HepG2 (cell line): ENCODE results near the gene MAP4K3. TPM values are rescaled to one million over a fixed set of nuclear protein-coding genes. Genes with fewer than 3 reads are reported as not detected.

Experiments
- BCL6 ChIP-seq: IDR thresholded peaks from 2 replicates; pipeline ENCODE4 v1.6.1; 2016; ENCODE audit warnings: missing genetic modification reagents, missing compliant biosample characterization
- FOSL2 ChIP-seq: sonication (generic); formaldehyde crosslinking; IDR thresholded peaks from 2 replicates; pipeline ENCODE4 v1.4.0; 2020; ENCODE audit warnings: missing genetic modification reagents
- FOXA1 ChIP-seq, 2 experiments: fragments of 450-650 bp in 1 of 2; sonication (generic) in 1 of 2; formaldehyde crosslinking in 1 of 2; IDR thresholded peaks; 2 replicates each; pipeline versions ENCODE4 v1.4.0 to v1.6.1; 2016 to 2020; ENCODE audit warnings: missing genetic modification reagents in 1 of 2
- HDAC1 ChIP-seq: sonication (generic); formaldehyde crosslinking; IDR thresholded peaks from 2 replicates; pipeline ENCODE4 v1.5.1; 2020; ENCODE audit warnings: mild to moderate bottlenecking, missing genetic modification reagents
- HOMEZ ChIP-seq: IDR thresholded peaks from 2 replicates; pipeline ENCODE4 v1.6.1; 2016; ENCODE audit warnings: low read depth
- IKZF5 ChIP-seq: IDR thresholded peaks from 2 replicates; pipeline ENCODE4 v1.6.1; 2018; ENCODE audit warnings: missing genetic modification reagents, mild to moderate bottlenecking, missing compliant biosample characterization
- ISL2 ChIP-seq: sonication (generic); formaldehyde crosslinking; IDR thresholded peaks from 2 replicates; pipeline ENCODE4 v1.5.0; 2020; ENCODE audit warnings: missing genetic modification reagents
- NFATC3 ChIP-seq: sonication (generic); formaldehyde crosslinking; IDR thresholded peaks from 2 replicates; pipeline ENCODE4 v1.5.1; 2020; ENCODE audit warnings: mild to moderate bottlenecking, missing genetic modification reagents
- NR2F2 ChIP-seq: IDR thresholded peaks from 2 replicates; pipeline ENCODE4 v1.6.1; 2012; ENCODE audit warnings: low read depth, inconsistent platforms, borderline replicate concordance
- PPARG ChIP-seq: conservative IDR thresholded peaks from 2 replicates; pipeline ENCODE4 v1.6.1; 2016; ENCODE audit warnings: missing biosample characterization, missing genetic modification reagents
- PRDM10 ChIP-seq: sonication (generic); formaldehyde crosslinking; IDR thresholded peaks from 2 replicates; pipeline ENCODE4 v1.4.0; 2020; ENCODE audit warnings: low read depth, missing genetic modification reagents
- RXRB ChIP-seq: IDR thresholded peaks from 2 replicates; pipeline ENCODE4 v1.6.1; 2016; ENCODE audit warnings: borderline replicate concordance, missing genetic modification reagents, missing compliant biosample characterization
- SOX5 ChIP-seq: IDR thresholded peaks from 2 replicates; pipeline ENCODE4 v1.6.1; 2016; ENCODE audit warnings: borderline replicate concordance
- SP4 ChIP-seq: sonication (generic); formaldehyde crosslinking; IDR thresholded peaks from 2 replicates; pipeline ENCODE4 v1.8.1; 2023; ENCODE audit warnings: mild to moderate bottlenecking, missing genetic modification reagents
- TBL1XR1 ChIP-seq: fragments of 150-350 bp; IDR thresholded peaks from 2 replicates; pipeline ENCODE4 v1.6.1; 2014; ENCODE audit warnings: borderline replicate concordance, low read length; ENCODE audit not compliant: partially characterized antibody
- ZBTB25 ChIP-seq: IDR thresholded peaks from 2 replicates; pipeline ENCODE4 v1.6.1; 2018; ENCODE audit warnings: missing genetic modification reagents
- ZBTB43 ChIP-seq: sonication (generic); formaldehyde crosslinking; conservative IDR thresholded peaks from 2 replicates; pipeline ENCODE4 v1.4.0; 2020; ENCODE audit warnings: missing genetic modification reagents
- ZFP82 ChIP-seq: sonication (generic); formaldehyde crosslinking; IDR thresholded peaks from 2 replicates; pipeline ENCODE4 v1.5.1; 2020; ENCODE audit warnings: mild to moderate bottlenecking, missing genetic modification reagents, borderline replicate concordance
- ZNF276 ChIP-seq: sonication (generic); formaldehyde crosslinking; IDR thresholded peaks from 2 replicates; pipeline ENCODE4 v1.4.0; 2020; ENCODE audit warnings: mild to moderate bottlenecking, low read depth, missing genetic modification reagents
- ZNF878 ChIP-seq: sonication (generic); formaldehyde crosslinking; IDR thresholded peaks from 2 replicates; pipeline ENCODE4 v1.8.1; 2023; ENCODE audit warnings: mild to moderate bottlenecking, missing genetic modification reagents, moderate library complexity
- polyA plus RNA-seq, 8 experiments: library from polyadenylated mRNA; depleted of rRNA in 3 of 8; stranded (reverse) in 7 of 8; unstranded in 1 of 8; fragments of >200 nt; fragmentation: Illumina TruSeq in 4 of 8; extraction: Trizol in 4 of 8; gene quantifications; 2 replicates each; pipeline versions ENCODE4 v1.2.1 to v1.2.3, GENCODE V29; 2011 to 2016; ENCODE audit warnings: low read depth in 4 of 8, missing spikeins in 1 of 8, mixed read lengths in 1 of 8; ENCODE audit not compliant: insufficient read depth in 1 of 8
- total RNA-seq, 5 experiments: library from RNA; depleted of rRNA; stranded (reverse); fragments of >200 nt; fragmentation: Illumina TruSeq; extraction: Trizol; gene quantifications; 2 replicates each; pipeline ENCODE4 v1.2.3, GENCODE V29; 2016; ENCODE audit warnings: low read depth in 1 of 5

MAP4K3 gene
- total and polyA plus RNA-seq, 2 of the 13 experiments (the other 11 are each of a cell fraction or from before 2014, with no cell fraction given): 45.9 to 53.2 TPM

GRCh38 chr2:39448169-39448502, 11.1 kb upstream of the MAP4K3 start (continued):
- TF ChIP-seq ZBTB43 (CRISPR knock-in tag): 0 out of 2 replicates have a peak, but pooled peaks have one; percentile 42
- peak; percentile 67 for TF ChIP-seq HDAC1 (CRISPR knock-in tag)
- peak; percentile 51; the same call in 1 of the 2 replicates for TF ChIP-seq ZNF878 (CRISPR knock-in tag)
- TF ChIP-seq NR2F2: 0 out of 2 replicates have a peak, but pooled peaks have one; percentile 22
- TF ChIP-seq NFATC3 (CRISPR knock-in tag): no peak
- 0 out of 2 replicates have a peak, but pooled peaks have one; percentile 53 for TF ChIP-seq IKZF5
- TF ChIP-seq SOX5 (CRISPR knock-in tag): peak; percentile 72; the same call in 1 of the 2 replicates
- peak; percentile 77 for TF ChIP-seq FOSL2 (CRISPR knock-in tag)
- 0 out of 2 replicates have a peak, but pooled peaks have one; percentile 41 for TF ChIP-seq PRDM10 (CRISPR knock-in tag)
- TF ChIP-seq ISL2: no peak
- 0 out of 2 replicates have a peak, but pooled peaks have one; percentile 33 for TF ChIP-seq ZFP82
- TF ChIP-seq BCL6 (CRISPR knock-in tag): peak; percentile 70
- no peak for TF ChIP-seq ZBTB25
- TF ChIP-seq PPARG: peak; percentile 99
- TF ChIP-seq FOXA1 (IDR thresholded peaks at IDR 0.05): no peak
- TF ChIP-seq FOXA1 (CRISPR knock-in tag; IDR thresholded peaks at IDR 0.05): peak; percentile 68
- peak; percentile 95 for TF ChIP-seq RXRB (CRISPR knock-in tag)
- peak; percentile 84 for TF ChIP-seq TBL1XR1
- no peak for TF ChIP-seq SP4 (CRISPR knock-in tag)
- TF ChIP-seq HOMEZ: peak; percentile 99
- TF ChIP-seq ZNF276 (CRISPR knock-in tag): no peak
